GM12878 (cell line): ENCODE results near the gene MFSD6.

Experiments used
- EP300 ChIP-seq, 2 experiments: fragments of 150-350 bp in 1 of 2; IDR thresholded peaks; 2 replicates each; pipeline ENCODE4 v1.6.1; 2011 to 2012; ENCODE audit warnings: low read depth in 2 of 2, low read length in 2 of 2, borderline replicate concordance in 1 of 2, improper control_type of control experiment in 1 of 2, inconsistent platforms in 1 of 2; ENCODE audit not compliant: control insufficient read depth in 1 of 2
- EZH2 ChIP-seq: IDR thresholded peaks from 2 replicates; pipeline ENCODE4 v1.6.1; 2012; ENCODE audit warnings: low read depth, mild to moderate bottlenecking, control low read depth, inconsistent platforms, low read length, borderline replicate concordance; ENCODE audit not compliant: control insufficient read depth
- PML ChIP-seq: IDR thresholded peaks from 2 replicates; pipeline ENCODE4 v1.6.1; 2012; ENCODE audit warnings: low read length, inconsistent platforms
- RB1 ChIP-seq: fragments of 450-650 bp; formaldehyde crosslinking; IDR thresholded peaks from 2 replicates; pipeline ENCODE4 v1.6.1; 2017; ENCODE audit warnings: mild to moderate bottlenecking, borderline replicate concordance
- SUZ12 ChIP-seq: fragments of 200-600 bp; sonication (generic); IDR thresholded peaks from one replicate; pipeline ENCODE4 v1.6.1; 2018; ENCODE audit warnings: antibody characterized with exemption, mild to moderate bottlenecking; ENCODE audit not compliant: unreplicated experiment
- TBL1XR1 ChIP-seq: IDR thresholded peaks from 2 replicates; pipeline ENCODE4 v1.6.1; 2012; ENCODE audit warnings: low read depth, low read length, improper control_type of control experiment
- TF ChIP-seq, protein P1 (sequence below): IDR thresholded peaks from 2 replicates; pipeline ENCODE4 v1.6.1; 2012; ENCODE audit warnings: low read depth, low read length, improper control_type of control experiment
- TF ChIP-seq, protein P2 (sequence below), 3 experiments: IDR thresholded peaks in 2 of 3; conservative IDR thresholded peaks in 1 of 3; 2 replicates each; pipeline ENCODE4 v1.5.1; 2011; ENCODE audit warnings: low read depth in 3 of 3, low read length in 3 of 3, mild to moderate bottlenecking in 3 of 3, control low read depth in 2 of 3, moderate library complexity in 2 of 3, inconsistent platforms in 1 of 3, mixed read lengths in 1 of 3; ENCODE audit not compliant: control insufficient read depth in 2 of 3, insufficient read depth in 1 of 3; ENCODE audit errors: extremely low read depth in 1 of 3

DNA sequence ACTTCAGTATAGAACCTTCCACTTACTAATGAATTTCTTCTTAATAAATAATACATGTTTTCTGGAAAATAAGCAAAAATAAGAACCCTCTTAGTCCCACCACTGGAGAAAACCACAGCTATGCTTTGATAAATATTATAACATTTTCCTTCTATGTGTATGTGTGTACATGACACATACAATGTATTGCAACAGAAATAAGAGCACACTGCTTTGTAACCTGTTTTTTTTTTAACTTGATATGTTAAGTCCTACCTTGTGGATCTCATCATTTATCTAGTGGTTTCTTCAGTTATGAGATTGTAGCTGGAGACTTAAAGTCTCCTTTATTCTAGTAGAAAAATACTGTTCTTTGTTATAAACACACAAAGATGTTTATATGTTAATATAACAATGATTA lies 47.6 kb upstream of the MFSD6 start:
- TF ChIP-seq RB1 (no peak), TBL1XR1 (no peak), SUZ12 (no peak), EZH2 (no peak), EP300 (IDR thresholded peaks at IDR 0.05; ENCODE audit: borderline replicate concordance in 1 of 2, control insufficient read depth in 1 of 2, low read depth in 2 of 2, low read length in 2 of 2) (no peak), PML (no peak)
- TF ChIP-seq, protein P1, sequence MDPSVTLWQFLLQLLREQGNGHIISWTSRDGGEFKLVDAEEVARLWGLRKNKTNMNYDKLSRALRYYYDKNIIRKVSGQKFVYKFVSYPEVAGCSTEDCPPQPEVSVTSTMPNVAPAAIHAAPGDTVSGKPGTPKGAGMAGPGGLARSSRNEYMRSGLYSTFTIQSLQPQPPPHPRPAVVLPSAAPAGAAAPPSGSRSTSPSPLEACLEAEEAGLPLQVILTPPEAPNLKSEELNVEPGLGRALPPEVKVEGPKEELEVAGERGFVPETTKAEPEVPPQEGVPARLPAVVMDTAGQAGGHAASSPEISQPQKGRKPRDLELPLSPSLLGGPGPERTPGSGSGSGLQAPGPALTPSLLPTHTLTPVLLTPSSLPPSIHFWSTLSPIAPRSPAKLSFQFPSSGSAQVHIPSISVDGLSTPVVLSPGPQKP: no peak
- TF ChIP-seq, protein P2, sequence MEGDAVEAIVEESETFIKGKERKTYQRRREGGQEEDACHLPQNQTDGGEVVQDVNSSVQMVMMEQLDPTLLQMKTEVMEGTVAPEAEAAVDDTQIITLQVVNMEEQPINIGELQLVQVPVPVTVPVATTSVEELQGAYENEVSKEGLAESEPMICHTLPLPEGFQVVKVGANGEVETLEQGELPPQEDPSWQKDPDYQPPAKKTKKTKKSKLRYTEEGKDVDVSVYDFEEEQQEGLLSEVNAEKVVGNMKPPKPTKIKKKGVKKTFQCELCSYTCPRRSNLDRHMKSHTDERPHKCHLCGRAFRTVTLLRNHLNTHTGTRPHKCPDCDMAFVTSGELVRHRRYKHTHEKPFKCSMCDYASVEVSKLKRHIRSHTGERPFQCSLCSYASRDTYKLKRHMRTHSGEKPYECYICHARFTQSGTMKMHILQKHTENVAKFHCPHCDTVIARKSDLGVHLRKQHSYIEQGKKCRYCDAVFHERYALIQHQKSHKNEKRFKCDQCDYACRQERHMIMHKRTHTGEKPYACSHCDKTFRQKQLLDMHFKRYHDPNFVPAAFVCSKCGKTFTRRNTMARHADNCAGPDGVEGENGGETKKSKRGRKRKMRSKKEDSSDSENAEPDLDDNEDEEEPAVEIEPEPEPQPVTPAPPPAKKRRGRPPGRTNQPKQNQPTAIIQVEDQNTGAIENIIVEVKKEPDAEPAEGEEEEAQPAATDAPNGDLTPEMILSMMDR (IDR thresholded peaks at IDR 0.05 in 2 of 3, conservative IDR thresholded peaks at IDR 0.05 in 1 of 3; ENCODE audit: control insufficient read depth in 2 of 3, extremely low read depth in 1 of 3, insufficient read depth in 1 of 3, low read depth in 3 of 3, low read length in 3 of 3): no peak
